Sigmoid colon (tissue), 4 donors: ENCODE data around the gene EDN3.

ENCODE experiments used
- EP300 ChIP-seq, 4 donors: sonication (generic); formaldehyde crosslinking; IDR thresholded peaks; one replicate each; pipeline ENCODE4 v1.6.1; 2017; ENCODE audit warnings: antibody characterized with exemption in 4 of 4
- TF ChIP-seq, protein P1 (sequence below), 4 experiments: fragments of 450-650 bp in 3 of 4; fragments of 200-600 bp in 1 of 4; IDR thresholded peaks; one replicate each; pipeline ENCODE4 v1.5.1; 2016 to 2019; ENCODE audit warnings: antibody characterized with exemption in 4 of 4, mild to moderate bottlenecking in 3 of 4, moderate library complexity in 2 of 4

DNA sequence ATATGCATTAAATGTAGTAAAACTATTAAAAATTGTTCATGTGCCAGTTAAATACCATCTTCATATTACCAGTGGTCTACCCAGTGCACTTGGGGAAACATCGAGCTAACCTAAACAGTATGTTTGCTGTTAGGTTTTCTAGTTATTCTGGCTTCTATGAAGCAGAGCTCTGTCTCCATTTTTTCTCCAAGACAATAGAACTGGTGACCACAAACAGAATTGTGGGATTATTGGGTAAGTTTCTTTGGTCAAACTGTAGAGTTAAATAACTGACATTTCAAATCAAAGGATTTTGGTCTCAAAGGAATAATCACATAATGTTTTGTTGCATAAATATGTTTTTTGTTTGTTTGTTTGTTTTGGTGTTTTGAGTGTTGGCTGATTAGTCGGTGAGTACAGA is 40.5 kb upstream of the EDN3 start:
- TF ChIP-seq, protein P1, sequence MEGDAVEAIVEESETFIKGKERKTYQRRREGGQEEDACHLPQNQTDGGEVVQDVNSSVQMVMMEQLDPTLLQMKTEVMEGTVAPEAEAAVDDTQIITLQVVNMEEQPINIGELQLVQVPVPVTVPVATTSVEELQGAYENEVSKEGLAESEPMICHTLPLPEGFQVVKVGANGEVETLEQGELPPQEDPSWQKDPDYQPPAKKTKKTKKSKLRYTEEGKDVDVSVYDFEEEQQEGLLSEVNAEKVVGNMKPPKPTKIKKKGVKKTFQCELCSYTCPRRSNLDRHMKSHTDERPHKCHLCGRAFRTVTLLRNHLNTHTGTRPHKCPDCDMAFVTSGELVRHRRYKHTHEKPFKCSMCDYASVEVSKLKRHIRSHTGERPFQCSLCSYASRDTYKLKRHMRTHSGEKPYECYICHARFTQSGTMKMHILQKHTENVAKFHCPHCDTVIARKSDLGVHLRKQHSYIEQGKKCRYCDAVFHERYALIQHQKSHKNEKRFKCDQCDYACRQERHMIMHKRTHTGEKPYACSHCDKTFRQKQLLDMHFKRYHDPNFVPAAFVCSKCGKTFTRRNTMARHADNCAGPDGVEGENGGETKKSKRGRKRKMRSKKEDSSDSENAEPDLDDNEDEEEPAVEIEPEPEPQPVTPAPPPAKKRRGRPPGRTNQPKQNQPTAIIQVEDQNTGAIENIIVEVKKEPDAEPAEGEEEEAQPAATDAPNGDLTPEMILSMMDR (IDR thresholded peaks at IDR 0.05): no peak
- TF ChIP-seq EP300 (IDR thresholded peaks at IDR 0.05): no peak
